Measurements from ENCODE around the gene LNX2.

Gene LNX2

GRCh38 chr13:27620377-27621115, at the start of gene LNX2:
LNX2 (minus strand) TSS chr13:27620529; CDS start chr13:27581703, 38,826 bp downstream.
- peak; percentile 98 for DNase-seq

- no peak for DNase-seq
Measured at GRCh38 chr13:27667946-27668345, 47.6 kb upstream of the LNX2 start.

GRCh38 chr13:27666951-27667350, 46.6 kb upstream of the LNX2 start:
- DNase-seq: no peak

GRCh38 chr13:27665761-27666160, 45.4 kb upstream of the LNX2 start:
- no peak for DNase-seq

GRCh38 chr13:27665333-27665732, 45.0 kb upstream of the LNX2 start:
- no peak for DNase-seq

GRCh38 chr13:27663947-27664346, 43.6 kb upstream of the LNX2 start:
- no peak for DNase-seq

- DNase-seq: no peak
Measured at GRCh38 chr13:27662738-27663470, 42.6 kb upstream of the LNX2 start.

- no peak for DNase-seq
Measured at GRCh38 chr13:27661017-27661416, 40.7 kb upstream of the LNX2 start.

GRCh38 chr13:27660511-27660910, 40.2 kb upstream of the LNX2 start:
- DNase-seq: no peak

- no peak for DNase-seq
Measured at GRCh38 chr13:27659145-27659865, 39.0 kb upstream of the LNX2 start.

GRCh38 chr13:27658546-27658945, 38.2 kb upstream of the LNX2 start:
- DNase-seq: no peak

- no peak for DNase-seq
Measured at GRCh38 chr13:27657724-27658123, 37.4 kb upstream of the LNX2 start.

GRCh38 chr13:27654816-27655215, 34.5 kb upstream of the LNX2 start:
- no peak for DNase-seq

GRCh38 chr13:27654059-27654458, 33.7 kb upstream of the LNX2 start:
- no peak for DNase-seq

- no peak for DNase-seq
Measured at GRCh38 chr13:27650312-27650711, 30.0 kb upstream of the LNX2 start.

GRCh38 chr13:27644302-27644701, 24.0 kb upstream of the LNX2 start:
- no peak for DNase-seq

GRCh38 chr13:27643334-27644132, 23.2 kb upstream of the LNX2 start:
- DNase-seq: no peak

GRCh38 chr13:27641711-27642502, 21.6 kb upstream of the LNX2 start:
- DNase-seq: no peak

- no peak for DNase-seq
Measured at GRCh38 chr13:27639186-27639585, 18.9 kb upstream of the LNX2 start.

GRCh38 chr13:27638521-27638920, 18.2 kb upstream of the LNX2 start:
- no peak for DNase-seq

GRCh38 chr13:27638001-27638400, 17.7 kb upstream of the LNX2 start:
- DNase-seq: no peak

GRCh38 chr13:27637289-27637626, 16.9 kb upstream of the LNX2 start:
- DNase-seq: no peak

Data from inflammatory macrophage treated with lipopolysaccharide for 4 hours (primary cell).